Skeletal muscle cell (primary cell): ENCODE measurements around the gene NKX2-4.

Experiments
- DNase-seq: peaks from one replicate; pipeline ENCODE4 v3.0.0-alpha.2; 2010; ENCODE audit warnings: low read depth
- H3K4me3 ChIP-seq: 2 replicates; pipeline ENCODE4 v1.5.1; 2011; ENCODE audit warnings: low read depth, mild to moderate bottlenecking, control low read depth, low read length, moderate library complexity

The NKX2-4 gene

DNA sequence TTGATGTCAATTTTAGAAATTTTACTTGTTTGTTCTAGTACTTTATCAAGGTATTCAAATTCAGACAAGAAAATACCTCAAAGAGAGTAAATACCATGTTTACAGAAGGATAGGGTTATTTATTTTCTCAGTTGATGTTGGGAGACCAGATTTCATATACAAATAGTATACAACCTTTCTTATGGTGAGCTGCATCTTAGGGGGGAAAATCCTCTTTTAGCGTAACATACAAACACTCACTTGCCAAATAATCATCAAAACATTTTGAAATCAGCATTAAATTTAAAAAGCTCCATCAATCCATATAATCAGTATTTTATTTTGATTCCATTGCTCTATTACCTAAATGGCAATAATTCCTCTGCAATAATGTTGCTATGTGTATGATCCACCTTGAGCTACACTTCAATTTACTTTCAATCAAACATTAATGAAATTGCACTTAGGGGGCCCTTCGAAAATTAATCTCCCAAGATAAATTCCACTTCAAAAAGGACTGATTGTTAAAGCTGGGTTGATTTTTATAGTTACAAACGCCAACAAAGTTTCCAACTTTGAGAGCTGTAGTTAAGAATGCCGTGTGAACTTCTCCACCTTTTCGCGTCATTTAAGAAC is 2.2 kb downstream of the NKX2-4 start:
- H3K4me3 ChIP-seq, result no peak overlapping the region
- no peak for DNase-seq

DNA sequence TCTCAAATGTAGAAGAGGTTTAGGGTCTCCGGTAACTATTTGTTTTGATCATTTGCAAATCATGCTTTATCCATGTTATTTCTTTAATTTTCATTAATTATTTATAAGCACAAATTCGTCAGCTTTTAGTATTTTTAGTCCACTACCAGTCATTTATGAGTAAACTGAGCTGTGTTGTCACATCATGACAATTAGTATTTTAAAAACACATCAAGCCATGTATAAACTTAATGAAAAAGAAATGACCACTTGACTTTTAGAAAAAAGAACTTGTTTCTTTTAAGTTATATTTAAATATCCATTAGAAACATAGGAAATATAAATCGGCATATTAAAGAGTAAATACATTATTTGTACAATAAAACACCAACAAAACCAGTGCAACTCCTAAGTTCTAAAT is 2.8 kb downstream of the NKX2-4 start:
- no peak for DNase-seq
- H3K4me3 ChIP-seq, result no peak overlapping the region

DNA sequence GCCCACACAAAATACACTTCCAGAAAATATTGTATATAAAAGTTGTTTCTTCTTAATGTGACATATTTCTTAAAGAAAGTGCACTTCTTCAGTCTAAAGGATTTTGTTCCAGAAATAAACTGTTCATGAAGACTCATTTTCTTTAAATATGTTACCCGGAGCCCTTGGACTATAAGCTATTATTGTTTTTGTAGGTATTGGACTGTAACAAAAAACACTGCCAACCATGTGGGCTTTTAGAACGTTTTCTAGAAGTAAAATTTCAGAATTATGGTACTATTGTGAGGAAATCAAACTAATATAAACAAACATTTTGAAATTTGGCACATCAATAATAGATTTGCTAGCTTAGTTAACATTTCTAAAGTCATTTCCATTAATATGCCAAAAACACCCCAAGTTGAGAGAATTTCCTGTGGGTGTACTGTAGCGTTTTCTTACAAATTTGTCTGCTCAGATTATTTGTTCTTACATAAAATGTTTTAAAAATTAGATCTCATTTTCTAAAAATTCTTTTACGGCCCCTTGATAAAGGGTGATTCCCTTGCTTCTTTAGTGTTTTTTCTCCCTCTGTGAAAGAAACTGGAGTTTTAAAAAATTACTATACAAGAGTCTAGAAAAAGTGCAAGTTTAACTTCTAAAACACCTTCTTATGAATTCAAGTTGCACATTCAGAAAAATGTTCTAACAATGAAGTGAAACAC is 3.4 kb downstream of the NKX2-4 start:
- no peak overlapping the region for H3K4me3 ChIP-seq
- DNase-seq, result no peak

DNA sequence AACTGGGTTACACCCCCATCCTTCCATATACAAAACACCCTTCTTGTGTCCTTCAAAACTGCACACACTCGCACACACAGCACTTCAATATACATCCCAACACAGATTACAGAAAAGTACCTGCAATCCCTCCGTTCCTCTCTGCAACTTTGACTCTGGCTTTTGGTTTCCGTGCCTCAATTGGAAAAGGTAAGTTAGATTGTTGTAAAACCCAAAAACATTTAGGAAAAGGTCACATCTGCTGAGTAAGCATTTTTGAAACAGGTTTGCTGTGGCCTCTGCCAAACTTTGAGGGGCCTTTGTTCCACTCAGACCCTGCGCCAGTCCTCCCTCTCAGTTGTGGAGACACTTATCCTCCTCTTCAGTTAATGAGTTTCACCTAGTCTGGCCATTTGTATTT is 4.2 kb downstream of the NKX2-4 start:
- H3K4me3 ChIP-seq, result no peak overlapping the region
- no peak for DNase-seq

DNA sequence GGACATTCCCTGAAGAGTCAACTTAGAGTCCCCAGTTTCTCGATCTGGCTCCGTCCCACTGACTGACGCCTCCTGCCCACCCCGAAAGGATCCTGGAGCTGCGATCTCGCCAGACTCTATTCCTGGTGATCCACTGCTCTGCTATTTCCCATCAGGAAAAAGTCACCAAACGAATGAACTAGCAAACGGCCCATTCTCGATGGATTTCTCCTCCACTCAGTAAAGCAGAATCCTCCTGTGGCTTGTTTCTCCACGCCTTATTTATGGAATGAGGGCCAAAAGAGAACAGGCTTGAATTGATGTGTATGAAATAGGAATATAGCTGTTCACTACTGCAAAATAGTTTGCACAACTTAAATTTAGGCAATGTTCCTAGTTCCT is 5.4 kb downstream of the NKX2-4 start:
- no peak overlapping the region for H3K4me3 ChIP-seq
- no peak for DNase-seq

DNA sequence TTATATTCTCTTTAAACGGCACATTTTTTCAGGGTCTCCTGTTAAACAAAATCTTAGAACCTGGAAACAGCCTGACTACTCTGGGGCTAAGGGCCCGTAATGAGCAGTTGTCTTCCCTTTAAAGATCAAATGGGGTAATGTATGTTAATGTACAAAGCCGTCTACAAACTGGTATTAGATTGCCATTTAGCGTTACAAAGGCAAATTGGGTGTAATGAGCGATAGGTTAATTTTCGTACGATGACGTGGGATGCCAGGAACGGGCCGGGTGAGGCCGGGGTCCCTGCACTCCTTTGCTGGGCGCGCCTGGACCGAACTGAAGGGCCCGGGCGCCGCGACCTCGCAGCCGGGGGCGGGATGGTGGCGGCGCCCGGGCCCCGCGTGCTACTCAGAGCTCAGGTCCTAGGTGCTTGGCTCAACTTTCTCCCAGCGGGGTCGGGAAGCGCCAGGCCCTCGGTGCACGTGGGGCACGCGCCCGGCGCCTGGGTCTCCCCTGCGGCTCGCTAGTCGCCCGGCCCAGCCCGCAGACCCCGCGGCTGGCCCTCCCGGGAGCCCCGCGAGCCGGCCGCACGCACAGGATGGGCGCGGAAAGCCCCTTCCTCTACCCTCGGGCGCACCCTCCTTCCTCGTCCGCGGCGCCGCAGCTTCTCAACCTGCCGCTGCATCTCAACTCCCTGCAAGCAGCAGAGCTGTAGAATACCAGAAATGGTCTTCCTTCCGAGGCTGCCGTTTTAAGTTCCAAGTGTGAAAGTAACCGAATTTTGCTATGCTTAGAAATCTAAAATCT is 5.9 kb downstream of the NKX2-4 start:
- no peak for DNase-seq
- no peak overlapping the region for H3K4me3 ChIP-seq

DNA sequence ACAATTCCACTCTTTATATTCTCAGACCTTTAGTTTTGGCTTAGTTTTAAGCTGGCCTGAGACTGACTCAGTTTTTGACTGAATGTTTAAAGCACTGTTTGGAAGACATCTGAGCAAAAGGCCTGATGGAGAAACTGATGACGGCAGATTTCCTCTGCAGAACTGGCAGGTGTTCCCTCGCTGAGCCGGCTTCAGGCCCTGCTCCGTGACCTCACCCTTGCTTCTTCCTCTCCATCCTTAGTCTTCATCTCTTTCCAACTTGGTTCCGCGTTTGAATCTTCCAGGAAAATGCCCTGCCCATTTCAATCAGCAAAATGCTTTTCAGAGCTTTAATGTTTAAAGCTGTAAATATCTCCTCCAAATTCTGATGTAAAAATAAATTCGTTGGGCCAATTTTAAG is 6.6 kb downstream of the NKX2-4 start:
- no peak for DNase-seq
- H3K4me3 ChIP-seq, result no peak overlapping the region

DNA sequence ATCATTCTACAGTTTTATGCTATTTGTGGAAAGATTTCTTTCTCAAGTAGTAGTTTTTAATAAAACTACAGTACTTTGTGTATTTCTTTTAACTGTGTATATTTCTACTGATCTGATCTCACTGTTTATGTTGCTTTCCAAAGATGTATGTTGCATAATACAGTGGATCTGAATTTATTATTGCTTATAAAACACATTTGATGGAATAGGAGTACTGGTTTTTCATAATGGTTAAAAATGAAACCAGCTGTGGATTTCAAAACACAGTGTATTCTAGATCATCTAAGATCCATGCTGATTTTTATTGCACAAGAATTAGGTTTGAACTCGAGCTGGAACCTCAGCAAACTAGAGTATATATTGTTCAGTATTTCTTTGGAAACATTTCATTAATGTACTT is 8.0 kb downstream of the NKX2-4 start:
- no peak overlapping the region for H3K4me3 ChIP-seq
- DNase-seq, result no peak

DNA sequence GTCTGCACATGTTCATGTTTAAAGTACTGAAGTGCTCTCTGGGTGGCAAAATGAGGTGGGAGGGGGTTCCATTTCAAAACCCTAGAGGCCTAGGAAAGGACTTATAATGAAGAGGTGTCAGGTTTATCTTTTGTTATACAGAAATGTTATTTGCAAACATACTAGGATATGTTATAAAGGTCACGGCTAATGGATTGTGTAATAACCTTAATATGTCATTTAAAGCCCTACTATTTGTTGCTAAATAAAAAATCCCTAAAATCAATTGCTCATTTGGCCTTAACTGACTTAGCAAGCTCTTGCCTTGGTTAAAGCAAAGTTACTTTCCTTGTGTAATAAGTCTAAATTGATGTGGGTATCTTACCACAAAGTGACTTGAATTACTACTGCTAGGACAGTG is 8.8 kb downstream of the NKX2-4 start:
- no peak for DNase-seq
- no peak overlapping the region for H3K4me3 ChIP-seq

DNA sequence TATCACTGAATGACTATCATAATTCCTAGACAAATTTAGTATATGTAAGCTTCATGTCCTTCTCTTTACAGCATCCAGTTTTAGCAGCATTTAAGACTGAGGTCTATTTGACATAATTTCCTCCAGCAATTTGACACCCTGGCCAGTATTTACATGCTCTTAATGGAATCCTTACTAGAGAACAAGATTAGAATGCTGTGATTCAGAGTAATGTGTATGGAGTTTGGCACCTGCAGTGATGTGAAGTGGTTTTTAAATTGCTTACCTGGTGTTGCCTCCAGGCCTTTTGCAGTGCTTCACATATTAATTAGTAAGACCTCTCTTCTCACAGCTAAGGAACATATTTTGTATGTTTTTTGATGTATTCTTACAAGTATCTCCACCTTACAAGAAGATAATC is 9.8 kb downstream of the NKX2-4 start:
- no peak for DNase-seq

DNA sequence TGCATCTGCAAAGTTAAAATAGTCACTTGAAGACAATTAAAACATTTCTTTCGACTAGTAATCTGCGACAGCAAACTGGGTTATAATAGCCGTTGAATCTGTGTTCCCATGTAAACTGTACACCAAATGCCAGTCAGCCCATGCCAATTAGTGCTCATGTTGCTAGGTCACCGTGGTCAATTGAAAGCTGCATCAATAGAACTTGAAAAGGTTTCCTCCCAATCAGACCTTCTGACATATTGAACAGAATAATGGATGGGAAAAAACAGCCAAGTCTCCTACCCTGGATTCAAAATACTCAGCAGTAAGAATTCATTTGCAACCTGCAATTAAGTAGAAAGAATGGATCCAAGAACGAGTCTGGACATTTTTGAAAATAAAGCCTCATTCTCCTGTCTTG is 11.2 kb downstream of the NKX2-4 start:
- H3K4me3 ChIP-seq, result no peak overlapping the region
- DNase-seq, result no peak

More for the DNA sequence above, 9.8 kb downstream of the NKX2-4 start:
- H3K4me3 ChIP-seq, result no peak overlapping the region

DNA sequence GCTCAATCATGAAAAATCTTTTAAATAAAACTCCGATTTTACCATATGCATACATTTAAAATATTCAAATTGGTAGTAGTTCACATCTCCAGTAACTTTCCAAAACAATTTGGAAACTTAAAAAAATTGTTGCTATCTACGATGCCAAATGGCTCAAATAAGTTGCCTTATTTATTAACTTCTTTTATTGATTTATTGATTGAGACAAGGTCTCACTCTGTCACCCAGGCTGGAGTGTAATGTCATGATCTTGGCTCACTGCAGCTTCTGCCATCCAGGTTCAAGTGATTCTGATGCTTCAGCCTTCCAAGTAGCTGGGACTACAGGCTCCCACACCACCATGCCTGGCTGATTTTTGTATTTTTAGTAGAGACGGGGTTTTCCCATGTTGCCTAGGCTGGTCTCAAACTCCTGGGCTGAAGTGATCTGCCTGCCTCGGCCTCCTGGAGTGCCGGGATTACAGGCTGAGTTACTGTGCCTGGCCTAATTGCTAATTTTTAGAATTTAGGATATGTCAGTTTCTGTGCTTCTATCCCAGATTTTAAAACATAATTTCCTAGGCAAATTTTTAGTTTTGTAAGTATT is 12.9 kb downstream of the NKX2-4 start:
- no peak for DNase-seq
- H3K4me3 ChIP-seq, result no peak overlapping the region

DNA sequence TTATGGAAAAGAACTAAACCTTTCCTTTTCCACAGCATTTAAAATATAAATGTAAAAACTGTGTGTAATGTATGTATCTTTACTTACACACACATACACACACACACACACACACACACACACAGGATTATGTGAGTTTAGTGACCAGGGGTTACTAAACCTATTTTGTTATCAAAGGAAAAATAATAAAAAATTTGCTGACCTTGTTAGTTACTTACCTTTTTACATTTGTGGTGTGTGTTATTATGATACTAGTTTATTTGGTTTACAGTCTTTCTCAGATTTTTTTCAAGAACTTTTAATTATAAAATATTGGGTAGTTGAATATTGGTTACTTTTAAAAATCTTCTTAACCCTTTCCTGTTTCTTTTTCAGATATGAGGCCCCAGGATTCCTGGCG is 15.7 kb downstream of the NKX2-4 start:
- no peak for DNase-seq
- no peak overlapping the region for H3K4me3 ChIP-seq

DNA sequence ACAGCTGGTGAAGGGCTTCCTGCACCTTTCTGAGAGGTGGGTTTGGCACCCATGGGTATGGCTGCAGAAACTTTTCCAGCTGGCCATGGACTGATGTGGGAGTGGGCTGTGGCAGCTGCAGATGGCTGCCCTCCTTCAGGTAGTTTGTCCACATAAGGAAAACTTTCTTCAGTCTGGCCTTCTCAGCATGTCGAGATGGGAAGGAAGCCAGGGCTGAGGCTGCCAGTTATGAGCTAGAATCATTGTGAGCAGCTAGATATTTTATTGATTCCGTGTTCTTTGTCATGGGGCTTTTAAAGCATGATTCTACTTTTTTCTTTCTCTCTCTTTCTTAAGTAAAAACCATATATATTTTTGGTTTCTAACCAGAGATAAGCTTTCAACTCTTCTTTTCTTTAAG is 16.6 kb downstream of the NKX2-4 start:
- no peak for DNase-seq
- no peak overlapping the region for H3K4me3 ChIP-seq

DNA sequence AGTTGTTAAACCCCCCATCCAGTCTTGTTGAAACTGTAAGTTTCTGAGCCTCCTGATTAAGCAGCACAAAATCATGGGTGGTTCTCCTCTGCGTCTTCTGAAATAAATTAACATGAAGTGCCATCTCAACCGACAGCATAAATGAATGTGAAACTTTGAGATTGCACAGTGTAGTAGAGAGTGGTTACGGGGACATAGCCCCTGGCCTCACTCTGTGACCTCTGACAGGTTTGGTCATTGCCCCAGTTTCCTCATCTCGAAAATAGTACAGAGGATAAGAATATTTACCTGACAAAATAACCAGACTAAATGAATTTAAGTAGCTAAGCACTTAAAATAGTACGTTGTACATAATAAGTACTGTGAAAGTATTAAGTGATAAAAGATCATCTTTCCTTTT is 19.1 kb downstream of the NKX2-4 start:
- no peak overlapping the region for H3K4me3 ChIP-seq
- DNase-seq, result no peak

DNA sequence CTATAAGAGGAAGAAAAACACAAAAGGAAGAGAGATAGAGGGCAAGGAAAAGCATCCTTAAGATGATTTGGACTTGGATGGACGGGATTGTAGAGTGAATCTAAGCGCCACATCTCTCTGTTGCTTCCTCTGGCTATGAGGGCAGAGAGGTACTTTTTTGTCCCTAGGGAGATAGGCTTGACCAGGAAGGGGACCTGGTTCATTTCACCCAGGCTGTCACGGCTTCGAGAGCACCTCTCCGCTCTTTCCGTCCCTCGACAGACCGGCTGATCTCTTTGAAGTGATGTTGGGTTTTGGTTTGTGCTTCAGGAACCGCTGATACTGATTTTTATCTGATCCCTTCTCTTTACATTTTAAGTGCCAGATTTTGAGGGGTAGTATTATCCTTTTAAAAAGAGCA is 19.6 kb downstream of the NKX2-4 start:
- H3K4me3 ChIP-seq, result no peak overlapping the region
- no peak for DNase-seq

DNA sequence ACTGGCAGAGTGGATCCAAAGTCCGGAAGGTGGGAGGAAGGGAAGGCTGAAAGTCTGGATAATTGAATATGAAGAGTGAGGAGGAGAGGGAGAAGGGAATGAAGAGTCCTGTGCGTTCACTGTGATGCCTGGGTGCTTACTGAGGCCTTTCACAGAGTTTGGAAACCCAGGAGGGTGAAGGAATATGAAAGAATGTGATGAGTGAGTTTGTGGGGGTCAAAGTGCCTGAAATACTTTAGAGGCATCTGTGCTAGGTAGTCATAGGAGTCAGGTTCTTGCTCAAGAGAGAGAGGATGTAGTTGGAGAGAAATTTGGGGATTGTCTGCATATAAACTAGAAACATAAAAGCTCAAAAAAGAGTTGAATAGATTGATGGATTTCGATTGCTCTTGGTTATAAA is 20.7 kb downstream of the NKX2-4 start:
- no peak for DNase-seq
- no peak overlapping the region for H3K4me3 ChIP-seq

DNA sequence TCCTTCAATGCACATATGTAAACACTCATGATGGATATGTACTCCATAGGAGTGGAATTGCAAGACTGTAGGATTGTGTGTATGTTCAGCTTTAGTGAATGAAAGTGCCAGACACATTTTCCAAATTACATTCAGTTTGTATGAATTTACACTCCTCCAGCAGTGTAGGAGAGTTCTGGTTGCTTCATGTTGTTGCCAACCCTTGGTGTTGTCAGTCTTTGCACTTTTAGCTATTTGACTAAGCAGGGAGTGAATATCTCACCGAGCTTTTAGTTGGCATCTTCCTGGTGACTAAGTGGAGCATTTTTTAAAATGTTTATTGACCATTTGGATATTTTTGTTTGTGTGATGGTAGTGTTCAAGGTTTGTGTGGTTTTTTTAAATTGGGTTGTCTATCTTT is 23.9 kb downstream of the NKX2-4 start:
- no peak overlapping the region for H3K4me3 ChIP-seq
- no peak for DNase-seq

DNA sequence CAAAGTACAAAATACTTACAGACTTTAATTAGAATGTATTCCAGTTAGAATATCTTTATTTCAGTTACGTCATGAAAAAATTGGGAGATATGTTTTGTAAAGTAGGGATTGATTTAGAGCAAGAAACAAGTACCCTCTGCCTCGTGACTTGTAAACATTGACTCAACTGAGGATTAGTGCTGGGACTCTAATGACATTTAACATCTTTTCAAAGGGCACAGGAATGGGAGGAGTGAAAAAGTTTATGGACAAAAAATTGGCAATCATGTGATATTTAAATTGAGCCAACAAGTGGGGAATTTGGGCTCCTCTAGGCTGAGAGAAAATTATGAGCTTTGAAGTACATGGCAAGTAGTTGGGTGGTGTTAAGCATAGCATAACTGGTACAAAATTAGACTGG is 25.3 kb downstream of the NKX2-4 start:
- H3K4me3 ChIP-seq, result no peak overlapping the region
- no peak for DNase-seq

DNA sequence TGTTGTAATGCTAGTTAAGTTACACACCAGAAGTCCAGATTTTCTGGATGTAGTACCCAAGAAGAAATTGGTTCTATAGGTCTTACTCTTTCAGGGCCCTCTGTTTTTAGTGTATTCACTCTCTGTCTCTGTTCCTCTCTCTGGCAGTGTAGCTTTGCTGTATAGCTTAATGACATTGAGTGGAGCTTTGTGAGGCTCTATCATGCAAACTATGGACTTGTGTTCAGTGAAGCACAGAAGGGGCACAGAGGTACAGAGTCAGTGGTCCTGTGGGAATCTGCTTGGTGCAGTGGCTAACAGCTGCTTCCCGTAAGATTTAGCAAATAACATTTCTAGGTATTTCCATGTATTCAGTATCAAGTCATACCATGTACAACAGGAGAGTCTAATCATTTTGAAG is 26.1 kb downstream of the NKX2-4 start:
- DNase-seq, result no peak
- H3K4me3 ChIP-seq, result no peak overlapping the region

DNA sequence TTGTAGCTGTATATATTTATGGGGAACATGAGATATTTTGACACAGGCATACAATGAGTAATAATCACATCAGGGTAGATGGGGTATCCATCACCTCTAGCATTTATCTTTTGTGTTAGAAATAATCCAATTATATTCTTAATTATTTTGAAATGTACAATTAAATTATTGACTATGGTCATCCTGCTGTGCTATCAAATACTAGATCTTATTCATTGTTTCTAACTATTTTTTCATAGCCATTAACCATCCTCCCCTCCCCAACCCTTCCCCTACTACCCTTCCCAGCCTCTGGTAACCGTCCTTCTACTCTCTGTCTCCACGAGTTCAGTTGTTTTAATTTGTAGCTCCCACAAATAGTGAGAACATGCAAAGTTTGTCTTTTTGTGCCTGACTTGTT is 28.5 kb downstream of the NKX2-4 start:
- no peak for DNase-seq

More for the DNA sequence above, 28.5 kb downstream of the NKX2-4 start:
- H3K4me3 ChIP-seq, result no peak overlapping the region
